ENCODE data around the gene PTGER1.

The PTGER1 gene

DNA sequence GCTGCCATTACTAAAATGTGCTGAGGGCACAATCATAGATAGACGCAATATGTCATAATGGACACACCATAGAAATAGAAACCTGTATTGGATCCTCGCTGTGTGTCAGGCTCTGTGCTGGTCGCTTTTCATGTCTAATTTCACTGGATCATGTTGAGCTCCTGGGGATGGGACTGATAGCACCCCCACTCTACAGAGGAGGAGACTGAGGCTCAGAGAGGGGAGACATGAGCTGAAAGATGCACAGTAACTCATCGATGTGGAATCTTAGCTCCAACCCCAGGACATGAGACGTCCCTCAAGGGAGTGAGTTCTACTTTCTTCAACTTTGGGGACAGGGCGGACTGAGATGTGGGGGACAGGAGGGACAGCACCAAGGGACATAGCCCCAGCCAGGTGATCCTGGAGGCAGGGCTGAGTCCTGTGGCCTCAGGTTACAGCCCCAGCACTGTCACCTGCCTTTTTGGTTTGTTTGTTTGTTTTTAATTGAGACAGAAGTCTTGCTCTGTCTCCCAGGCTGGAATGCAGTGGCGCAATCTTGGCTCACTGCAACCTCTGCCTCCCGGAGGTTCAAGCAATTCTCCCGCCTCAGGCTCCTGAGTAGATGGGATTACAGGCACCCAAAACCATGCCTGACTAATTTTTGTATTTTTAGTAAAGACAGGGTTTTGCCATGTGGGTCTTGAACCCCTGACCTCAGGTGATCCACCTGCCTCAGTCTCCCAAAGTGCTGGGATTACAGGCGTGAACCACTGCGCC, 27.4 kb upstream of the PTGER1 start:
- no peak for DNase-seq (ENCODE audit: low read depth in 2 of 2)

DNA sequence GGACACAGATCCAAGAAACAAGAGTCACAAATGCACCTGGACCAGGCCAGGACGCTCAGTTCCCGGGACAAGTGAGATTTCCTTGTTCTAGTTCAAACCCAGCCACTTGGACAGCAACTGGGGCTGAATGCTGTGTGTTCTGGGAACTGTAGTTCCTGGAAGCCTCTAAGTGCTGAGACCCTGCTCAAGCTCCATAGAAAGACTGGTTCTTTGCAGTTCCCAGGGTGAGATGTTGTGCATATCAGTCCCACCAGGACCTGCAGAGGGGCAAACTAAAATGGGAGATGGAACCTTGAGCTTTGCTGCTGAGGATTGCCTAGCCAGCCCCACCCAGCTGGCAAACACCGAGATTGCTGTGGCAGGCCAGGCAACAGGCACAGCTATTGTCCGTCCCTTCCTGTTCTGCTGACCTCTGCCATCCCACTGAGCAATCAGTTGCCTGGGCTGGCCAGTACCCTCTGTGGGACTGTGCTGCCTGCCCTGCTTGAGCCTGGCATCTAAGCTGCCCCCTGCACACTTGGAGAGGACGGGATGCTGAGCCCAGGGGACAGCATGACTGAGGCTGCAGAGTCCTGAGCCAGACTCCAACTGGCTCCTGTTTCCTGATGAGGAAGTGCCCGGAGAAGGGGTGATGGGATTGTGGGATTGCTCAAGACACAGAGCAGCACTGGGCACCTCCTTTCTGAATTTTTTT, 22.2 kb upstream of the PTGER1 start:
- DNase-seq (ENCODE audit: low read depth in 2 of 2) = no peak

DNA sequence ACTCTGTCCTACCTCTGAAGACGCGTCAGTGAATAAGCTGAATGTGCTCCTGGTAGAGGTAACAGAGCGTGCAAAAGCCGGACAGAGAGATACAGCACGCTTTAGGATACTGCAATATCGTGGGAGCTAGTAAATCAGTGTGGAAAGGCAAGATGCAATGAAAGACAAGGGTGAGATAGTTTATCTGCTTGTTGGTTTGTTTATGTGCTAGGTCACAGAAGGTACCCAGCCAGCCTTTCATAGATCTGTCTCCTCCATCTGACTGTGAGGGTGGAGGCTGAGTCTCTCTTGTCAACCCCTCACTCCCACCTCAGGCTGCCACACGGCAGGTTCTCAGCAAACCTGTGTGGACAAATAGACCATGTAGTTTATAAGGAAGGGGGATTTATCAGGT, 21.7 kb upstream of the PTGER1 start:
- no peak for DNase-seq (ENCODE audit: low read depth in 2 of 2)

- peak; percentile 54 to 73 for DNase-seq (ENCODE audit: low read depth in 2 of 2)
Observed at GRCh38 chr19:14496029-14496833, 21.1 kb upstream of the PTGER1 start, which contains the start of gene GIPC1. GIPC1 (minus strand) TSS chr19:14496127; CDS start chr19:14482976, 13,151 bp downstream.

- DNase-seq (ENCODE audit: low read depth in 2 of 2) = no peak
Observed at GRCh38 chr19:14495672-14496028, 20.5 kb upstream of the PTGER1 start.

DNA sequence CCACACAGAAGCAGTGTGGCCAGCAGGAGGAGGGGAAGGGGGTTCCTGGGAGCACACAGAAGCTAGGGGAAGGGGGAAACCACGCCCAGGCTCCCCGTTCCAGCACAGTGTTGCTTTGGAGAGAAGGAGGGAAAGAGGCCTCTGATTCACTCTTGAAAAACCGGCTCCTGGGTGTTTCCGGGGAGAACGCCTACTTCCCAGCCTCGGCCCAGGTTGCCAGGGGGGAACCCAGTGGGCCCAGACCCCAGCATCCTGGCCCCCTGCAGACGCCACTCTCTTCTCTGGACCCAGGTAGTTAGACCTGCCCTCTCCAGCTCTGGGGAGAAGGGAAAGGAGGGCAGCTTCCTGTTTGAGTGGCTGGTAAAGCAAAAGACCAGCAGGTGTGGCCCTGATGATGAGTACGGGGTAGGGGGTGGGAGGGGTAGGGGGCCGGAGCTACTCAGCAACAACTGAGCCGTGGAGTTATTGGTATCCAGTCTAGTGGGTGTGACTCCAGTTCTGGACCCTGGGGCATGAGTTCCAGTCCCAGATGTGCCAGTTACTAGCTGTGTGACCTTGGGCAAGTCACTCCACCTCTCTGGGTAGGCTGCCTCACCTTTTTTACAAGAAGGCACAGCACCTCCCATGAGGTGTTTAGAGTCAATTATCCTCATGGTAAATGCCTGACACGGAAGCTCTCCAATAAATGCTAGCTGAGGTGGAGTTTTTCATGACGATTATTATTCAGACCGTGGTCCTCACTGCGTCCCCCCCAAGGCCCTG, 19.9 kb upstream of the PTGER1 start:
- no peak for DNase-seq (ENCODE audit: low read depth in 2 of 2)

GRCh38 chr19:14494411-14494810, 19.3 kb upstream of the PTGER1 start:
- no peak for DNase-seq (ENCODE audit: low read depth in 2 of 2)

DNA sequence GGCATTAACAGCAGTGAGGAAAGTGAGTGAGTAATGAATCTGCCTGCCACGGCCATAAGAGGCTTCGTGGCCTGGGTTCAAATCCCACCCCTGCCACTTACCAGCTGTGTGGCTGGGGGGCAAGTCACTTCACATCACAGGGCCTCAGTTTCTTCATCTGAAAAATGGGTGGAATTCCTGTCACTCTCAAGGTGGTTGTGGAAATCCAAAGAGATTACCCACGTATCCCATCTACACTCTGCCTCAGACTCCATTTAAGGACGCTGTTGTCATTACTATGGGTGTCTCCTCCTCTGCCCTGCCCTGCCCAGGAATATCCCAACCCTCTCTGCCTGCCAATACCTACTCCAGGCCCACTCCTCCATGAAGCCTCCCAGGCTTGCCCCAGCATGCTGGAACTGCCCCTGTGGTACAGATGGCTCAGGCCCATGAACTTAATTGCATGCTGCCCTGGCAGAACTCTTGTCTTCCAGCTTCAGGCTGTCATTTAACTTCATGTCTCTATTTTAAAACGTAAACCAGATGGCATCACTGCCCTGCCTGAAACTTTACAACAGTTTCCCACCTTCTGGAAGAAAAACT, 17.7 kb upstream of the PTGER1 start:
- no peak for DNase-seq (ENCODE audit: low read depth in 2 of 2)

GRCh38 chr19:14487370-14488125, 12.4 kb upstream of the PTGER1 start:
- DNase-seq (ENCODE audit: low read depth in 2 of 2) = no peak

GRCh38 chr19:14482172-14482941, 7.2 kb upstream of the PTGER1 start:
- DNase-seq (ENCODE audit: low read depth in 2 of 2) = no peak

GRCh38 chr19:14480700-14481079, 5.5 kb upstream of the PTGER1 start:
- DNase-seq (ENCODE audit: low read depth in 2 of 2) = no peak

GRCh38 chr19:14479975-14480699, 5.0 kb upstream of the PTGER1 start:
- peak; percentile 26 to 57 for DNase-seq (ENCODE audit: low read depth in 2 of 2)

GRCh38 chr19:14479309-14479974, 4.3 kb upstream of the PTGER1 start:
- no peak for DNase-seq (ENCODE audit: low read depth in 2 of 2)

DNA sequence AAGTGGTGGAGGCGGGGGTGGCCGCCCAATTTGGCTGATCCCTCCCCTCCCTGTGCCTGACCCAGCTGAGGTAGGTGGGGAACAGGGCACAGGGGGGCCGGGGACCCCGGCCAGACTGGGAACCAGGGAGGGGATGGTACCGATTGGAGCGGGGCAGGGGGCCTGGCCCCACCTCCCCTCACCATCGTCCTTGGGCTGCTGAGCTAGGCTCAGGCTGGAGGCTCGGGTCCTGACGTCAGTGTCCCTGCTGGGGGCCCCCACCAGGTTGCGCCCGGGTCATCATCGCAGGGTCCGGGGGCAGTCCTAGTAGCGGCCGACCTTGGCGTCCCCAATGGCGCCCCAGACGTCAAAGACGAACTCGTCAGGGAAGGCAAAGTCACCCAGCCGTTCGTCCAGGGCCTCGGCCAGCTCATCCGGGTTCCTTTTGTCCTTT, 3.0 kb upstream of the PTGER1 start:
- no peak for DNase-seq (ENCODE audit: low read depth in 2 of 2)

DNA sequence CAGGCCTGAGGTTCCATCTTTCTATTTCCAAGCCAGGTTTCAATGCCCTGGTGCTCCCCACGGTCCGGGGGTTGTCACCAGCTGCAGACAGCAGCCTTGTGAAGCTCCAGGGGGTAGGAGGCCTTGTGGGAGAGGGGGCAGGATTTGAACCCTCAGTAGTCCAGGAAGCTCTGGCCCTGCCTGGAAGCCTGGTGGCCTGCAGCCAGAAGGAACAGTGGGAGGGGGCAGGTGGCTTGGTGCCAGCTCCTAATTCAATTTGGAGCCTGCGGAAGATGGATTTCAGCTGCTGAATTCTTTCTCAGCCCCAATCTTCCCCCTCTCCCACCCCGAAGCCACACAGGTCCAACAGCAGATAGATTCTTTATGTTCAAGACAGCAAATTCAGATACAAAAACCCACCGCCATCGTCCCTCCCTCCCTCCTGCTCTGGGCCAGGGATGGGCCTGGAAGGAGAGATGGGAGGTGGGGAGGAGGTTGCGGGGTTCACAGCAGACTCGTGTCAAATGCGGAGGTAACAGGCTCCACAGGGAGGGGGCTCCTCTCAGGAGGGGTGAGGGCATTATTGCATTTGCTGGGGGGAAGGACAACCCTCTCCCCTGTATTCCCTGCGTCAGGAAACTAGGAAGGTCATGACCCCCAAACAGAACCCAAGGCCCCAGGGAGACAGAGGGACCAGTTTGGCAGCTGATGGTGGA, 2.4 kb upstream of the PTGER1 start:
- DNase-seq (ENCODE audit: low read depth in 2 of 2) = no peak

GRCh38 chr19:14476673-14477401, 1.7 kb upstream of the PTGER1 start:
- peak; percentile 26 to 55 for DNase-seq (ENCODE audit: low read depth in 2 of 2)

DNA sequence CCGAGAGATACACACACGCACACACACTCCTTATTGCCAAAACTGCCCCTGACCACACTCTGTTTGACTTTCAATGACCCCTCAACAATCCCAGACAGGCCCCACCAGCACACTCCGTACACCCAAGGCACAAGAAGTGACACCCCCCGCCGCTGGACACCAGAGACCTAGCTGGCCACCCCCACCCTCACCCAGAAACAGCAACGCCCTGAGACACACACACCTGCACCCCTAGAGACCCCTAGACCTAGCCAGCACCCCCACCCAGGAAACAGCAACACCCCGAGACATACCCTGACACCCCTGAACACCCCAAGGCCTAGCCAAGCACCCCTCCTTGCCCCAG, 1.1 kb upstream of the PTGER1 start:
- DNase-seq (ENCODE audit: low read depth in 2 of 2) = no peak
